Measurements from ENCODE around the gene ATXN7L3.
"Not testable (repeated sequence)": the region's sequence is repeated elsewhere in the genome, so short reads cannot be mapped to it uniquely, and the experiment has no call there.

ATXN7L3 gene

GRCh38 chr17:44174427-44174826 lies 25.3 kb downstream of the ATXN7L3 start:
- DNase-seq, result no peak

- no peak for DNase-seq
Observed at GRCh38 chr17:44171931-44172455, 27.7 kb downstream of the ATXN7L3 start.

- DNase-seq, result no peak
Observed at GRCh38 chr17:44170499-44171201, 29.0 kb downstream of the ATXN7L3 start, which contains the start of gene ASB16. Gene ASB16, plus strand, starts transcription at chr17:44170704. Its CDS starts 86 bp downstream, at chr17:44170790.

- DNase-seq, result no peak
Observed at GRCh38 chr17:44170135-44170498, 29.6 kb downstream of the ATXN7L3 start.

- DNase-seq, result no peak
Observed at GRCh38 chr17:44167181-44167861, 32.4 kb downstream of the ATXN7L3 start.

- no peak for DNase-seq
Observed at GRCh38 chr17:44164476-44164875, 35.2 kb downstream of the ATXN7L3 start.

GRCh38 chr17:44159519-44160210 lies 40.0 kb downstream of the ATXN7L3 start:
- peak; percentile 30 for DNase-seq

GRCh38 chr17:44155488-44155887 lies 44.2 kb downstream of the ATXN7L3 start:
- no peak for DNase-seq

GRCh38 chr17:44152875-44153274 lies 46.8 kb downstream of the ATXN7L3 start:
- no peak for DNase-seq

- DNase-seq, result no peak
Observed at GRCh38 chr17:44149750-44150329, 49.8 kb downstream of the ATXN7L3 start.

- DNase-seq, result not testable (repeated sequence)
Observed at GRCh38 chr17:44149066-44149465, 50.6 kb downstream of the ATXN7L3 start.

GRCh38 chr17:44147812-44148211 lies 51.9 kb downstream of the ATXN7L3 start:
- DNase-seq, result no peak

GRCh38 chr17:44146375-44147346 lies 53.0 kb downstream of the ATXN7L3 start:
- no peak for DNase-seq

- DNase-seq, result no peak
Observed at GRCh38 chr17:44144966-44145739, 54.5 kb downstream of the ATXN7L3 start.

- DNase-seq, result not testable (repeated sequence)
Observed at GRCh38 chr17:44143921-44144320, 55.8 kb downstream of the ATXN7L3 start.
